GM19463 (cell line): ENCODE data around the gene DEFB119.
"Not testable (repeated sequence)": the region's sequence is repeated elsewhere in the genome, so short reads cannot be mapped to it uniquely, and the experiment has no call there.

ENCODE experiments used
- ATAC-seq: cut with Tn5 transposase; IDR thresholded peaks from one replicate; pipeline ENCODE4 v1.9.1; 2021; ENCODE audit warnings: mild to moderate bottlenecking, moderate library complexity; ENCODE audit not compliant: unreplicated experiment

The DEFB119 gene

DNA sequence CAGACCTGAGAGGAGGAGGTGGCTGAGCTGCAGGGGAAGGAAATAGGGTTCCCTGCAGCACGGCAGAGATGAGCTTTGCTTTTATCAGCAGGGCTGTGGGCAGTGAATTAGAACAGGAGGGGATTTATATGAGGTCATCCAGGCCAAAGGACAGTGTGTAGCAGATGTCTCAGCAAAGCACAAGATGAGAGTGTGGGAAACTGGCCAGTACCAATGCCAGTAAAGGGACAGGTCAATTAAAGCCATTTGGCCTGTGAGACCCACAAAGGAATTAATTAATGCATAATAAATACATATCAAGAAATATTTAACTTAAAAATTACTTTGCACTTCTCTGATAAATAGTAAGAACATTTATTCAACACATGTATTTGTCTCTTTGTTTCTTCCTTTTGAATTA is at the start of gene DEFB119:
DEFB119 (minus strand) TSS at position 101 of the 400 bp plus-strand sequence. CDS start 107 bp downstream, outside the sequence.
- ATAC-seq, result no peak

DNA sequence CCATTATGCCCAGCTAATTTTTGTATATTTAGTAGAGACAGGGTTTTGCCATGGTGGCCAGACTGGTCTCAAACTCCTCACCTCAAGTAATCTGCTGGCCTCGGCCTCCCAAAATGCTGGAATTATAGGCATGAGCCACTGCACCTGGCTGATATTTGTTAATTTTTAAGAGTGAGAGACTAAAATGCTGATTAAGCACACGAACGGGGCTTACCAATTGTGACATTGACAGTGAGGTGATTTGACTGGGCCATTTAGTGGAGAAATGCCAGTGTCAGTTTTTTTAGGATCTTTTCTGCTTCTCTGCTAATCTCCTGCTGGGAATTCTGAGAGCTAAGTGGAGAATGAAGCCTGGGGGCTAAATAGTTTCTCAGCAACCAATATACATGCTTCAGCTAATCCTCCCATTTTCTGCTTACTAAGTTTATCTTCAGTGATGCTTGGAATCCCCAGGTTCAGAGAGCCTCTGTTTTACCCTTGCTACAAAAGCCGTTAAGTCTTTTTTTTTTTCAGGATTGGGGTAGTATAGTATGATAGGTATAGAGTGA is 40.3 kb upstream of the DEFB119 start:
- no peak for ATAC-seq

DNA sequence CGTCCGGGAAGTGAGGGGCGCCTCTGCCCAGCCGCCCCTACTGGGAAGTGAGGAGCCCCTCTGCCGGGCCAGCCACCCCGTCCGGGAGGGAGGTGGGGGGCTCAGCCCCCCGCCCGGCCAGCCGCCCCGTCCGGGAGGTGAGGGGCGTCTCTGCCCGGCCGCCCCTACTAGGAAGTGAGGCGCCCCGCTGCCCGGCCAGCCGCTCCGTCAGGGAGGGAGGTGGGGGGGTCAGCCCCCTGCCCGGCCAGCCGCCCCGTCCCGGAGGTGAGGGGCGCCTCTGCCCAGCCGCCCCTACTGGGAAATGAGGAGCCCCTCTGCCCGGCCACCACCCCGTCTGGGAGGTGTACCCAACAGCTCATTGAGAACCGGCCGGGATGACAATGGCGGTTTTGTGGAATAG is 37.2 kb upstream of the DEFB119 start:
- ATAC-seq, result not testable (repeated sequence)

GRCh38 chr20:31426891-31427551 is 36.6 kb upstream of the DEFB119 start:
- ATAC-seq, result not testable (repeated sequence)

GRCh38 chr20:31425797-31426196 is 35.4 kb upstream of the DEFB119 start:
- ATAC-seq, result no peak

GRCh38 chr20:31418307-31418706 is 27.9 kb upstream of the DEFB119 start:
- ATAC-seq, result no peak

DNA sequence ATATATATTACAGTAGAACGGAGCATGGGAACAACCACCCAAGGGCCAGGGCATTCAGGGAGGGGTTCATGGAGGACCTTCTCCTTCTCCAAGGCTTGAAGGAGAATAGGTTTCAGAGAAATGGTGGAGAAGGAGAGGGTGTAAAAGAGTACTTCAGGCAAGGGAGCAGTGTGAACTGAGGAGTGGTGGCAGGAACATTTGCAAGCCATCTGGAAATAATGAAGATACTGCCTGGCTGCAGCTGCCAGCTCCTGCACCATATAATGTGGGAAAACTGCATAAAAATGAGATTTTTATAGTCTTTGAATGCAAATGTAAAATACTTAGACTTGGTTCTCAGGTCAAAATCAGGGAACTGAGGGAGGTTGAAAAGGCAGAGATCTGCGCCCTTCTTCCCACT is 25.3 kb upstream of the DEFB119 start:
- ATAC-seq, result no peak

DNA sequence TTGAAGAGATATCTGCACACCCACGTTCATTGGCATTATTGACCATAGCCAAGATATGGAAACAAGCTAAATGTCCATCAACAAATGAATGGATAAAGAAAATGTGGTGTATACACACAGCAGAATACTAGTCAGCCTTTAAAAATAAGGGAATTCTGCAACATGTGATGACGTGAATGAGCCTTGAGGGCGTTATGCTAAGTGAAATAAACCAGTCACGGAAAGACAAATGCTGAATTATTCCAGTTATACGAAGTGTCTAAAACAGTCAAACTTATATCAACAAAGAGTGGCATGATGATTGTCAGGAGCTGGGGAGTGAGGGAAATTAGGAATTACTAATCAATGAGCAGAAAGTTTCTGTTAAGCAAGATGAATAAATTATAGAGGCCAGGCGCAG is 24.0 kb upstream of the DEFB119 start:
- no peak for ATAC-seq

DNA sequence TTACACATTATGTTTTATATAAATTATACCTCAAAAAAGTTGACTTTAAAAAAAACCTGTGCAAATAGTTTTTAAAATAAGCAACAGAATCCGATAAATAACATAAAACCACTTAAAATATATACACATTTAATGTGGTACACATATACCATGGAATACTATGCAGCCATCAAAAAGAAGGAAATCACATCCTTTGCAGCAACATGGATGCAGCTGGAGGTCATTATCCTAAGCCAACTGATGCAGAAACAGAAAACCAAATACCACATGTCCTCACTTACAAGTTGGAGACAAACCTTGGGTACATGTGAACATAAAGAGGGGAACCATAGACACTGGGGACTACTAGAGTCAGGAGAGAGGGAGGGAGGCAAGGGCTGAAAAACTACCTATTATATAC is 19.6 kb upstream of the DEFB119 start:
- no peak for ATAC-seq

GRCh38 chr20:31406115-31406514 is 15.7 kb upstream of the DEFB119 start, which contains the start of gene DEFB121:
Gene DEFB121, minus strand, starts transcription at chr20:31406215. Its CDS starts 63 bp downstream, at chr20:31406152.
- ATAC-seq, result no peak

- ATAC-seq, result no peak
These were observed 13.5 kb upstream of the DEFB119 start for GRCh38 chr20:31403886-31404285.

GRCh38 chr20:31394900-31395299 is 4.5 kb upstream of the DEFB119 start:
- ATAC-seq, result no peak

GRCh38 chr20:31392836-31393235 is 2.4 kb upstream of the DEFB119 start:
- ATAC-seq, result no peak

DNA sequence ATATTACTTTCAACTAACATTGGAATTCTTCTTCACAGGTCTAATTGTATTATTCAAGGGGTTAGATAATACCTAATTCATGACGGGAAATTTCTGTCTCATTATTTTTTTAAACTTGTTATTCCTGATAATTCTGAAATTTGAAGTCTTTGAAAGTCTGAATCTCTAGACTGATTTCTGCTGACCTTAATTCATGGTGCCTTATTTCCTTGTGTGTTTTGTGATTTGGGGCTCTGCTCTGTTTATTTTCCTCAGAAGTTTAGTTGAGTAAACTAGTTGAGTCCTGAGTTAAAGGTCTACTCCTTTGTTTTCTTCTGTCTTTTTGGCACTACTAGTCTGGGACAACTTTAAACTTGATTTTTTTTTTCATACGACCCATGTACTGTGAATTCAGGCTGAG is 16.0 kb downstream of the DEFB119 start:
- no peak for ATAC-seq

DNA sequence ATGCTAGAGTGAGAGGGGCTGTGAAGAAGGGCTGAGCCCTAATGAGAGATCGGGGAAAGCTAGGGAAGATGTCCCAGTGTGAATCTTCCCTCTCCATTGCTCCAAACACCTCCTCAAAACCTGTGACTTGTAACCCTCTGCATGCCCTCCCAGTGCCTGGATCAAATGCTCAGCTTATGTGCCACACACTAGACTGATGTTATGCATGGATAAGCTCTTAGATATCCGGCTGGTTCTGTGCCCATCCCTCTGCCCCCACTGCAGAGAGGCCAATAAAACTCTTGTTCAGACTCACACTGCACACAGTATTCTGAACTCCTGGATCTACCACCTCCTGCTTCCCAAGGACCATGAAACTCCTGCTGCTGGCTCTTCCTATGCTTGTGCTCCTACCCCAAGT is 22.1 kb downstream of the DEFB119 start, which contains the start of gene DEFB118:
DEFB118 (plus strand) TSS at position 301 of the 400 bp plus-strand sequence; CDS start at position 351, 50 bp downstream.
- ATAC-seq, result no peak

GRCh38 chr20:31364272-31364671 is 26.1 kb downstream of the DEFB119 start:
- not testable (repeated sequence) for ATAC-seq

GRCh38 chr20:31363295-31363694 is 27.1 kb downstream of the DEFB119 start:
- no peak for ATAC-seq

- no peak for ATAC-seq
These were observed 34.4 kb downstream of the DEFB119 start for GRCh38 chr20:31355981-31356380.

- no peak for ATAC-seq
These were observed 48.9 kb downstream of the DEFB119 start for GRCh38 chr20:31341470-31341869.

DNA sequence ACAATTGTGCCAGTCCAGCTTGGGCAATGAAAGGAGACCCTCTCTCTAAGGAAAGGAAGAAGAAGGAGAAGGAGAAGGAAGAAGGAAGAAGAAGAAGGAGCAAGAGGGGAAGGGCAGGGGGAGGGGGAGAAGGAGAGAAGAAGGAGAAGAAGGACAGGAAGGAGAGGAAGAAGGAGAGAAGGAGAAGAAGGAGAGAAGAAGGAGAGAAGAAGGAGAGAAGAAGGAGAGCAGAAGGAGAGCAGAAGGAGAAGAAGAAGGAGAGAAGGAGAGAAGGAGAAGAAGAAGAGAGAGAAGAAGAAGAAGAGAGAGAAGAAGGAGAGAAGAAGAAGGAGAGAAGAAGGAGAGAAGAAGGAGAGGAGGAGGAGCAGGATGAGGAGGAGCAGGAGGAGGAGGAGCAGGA is 59.5 kb downstream of the DEFB119 start:
- no peak for ATAC-seq
